ENCODE measurements around the gene ARHGAP31. TPM values are rescaled to one million over a fixed set of nuclear protein-coding genes. Genes with fewer than 3 reads are reported as not detected.
"Not testable (repeated sequence)": the region's sequence is repeated elsewhere in the genome, so short reads cannot be mapped to it uniquely, and the experiment has no call there.

The ARHGAP31 gene
- 1.5 and 6.6 TPM in 2 replicates for total RNA-seq (2014; rRNA removed; shearing (Covaris generic); ENCODE audit: low replicate concordance)

DNA sequence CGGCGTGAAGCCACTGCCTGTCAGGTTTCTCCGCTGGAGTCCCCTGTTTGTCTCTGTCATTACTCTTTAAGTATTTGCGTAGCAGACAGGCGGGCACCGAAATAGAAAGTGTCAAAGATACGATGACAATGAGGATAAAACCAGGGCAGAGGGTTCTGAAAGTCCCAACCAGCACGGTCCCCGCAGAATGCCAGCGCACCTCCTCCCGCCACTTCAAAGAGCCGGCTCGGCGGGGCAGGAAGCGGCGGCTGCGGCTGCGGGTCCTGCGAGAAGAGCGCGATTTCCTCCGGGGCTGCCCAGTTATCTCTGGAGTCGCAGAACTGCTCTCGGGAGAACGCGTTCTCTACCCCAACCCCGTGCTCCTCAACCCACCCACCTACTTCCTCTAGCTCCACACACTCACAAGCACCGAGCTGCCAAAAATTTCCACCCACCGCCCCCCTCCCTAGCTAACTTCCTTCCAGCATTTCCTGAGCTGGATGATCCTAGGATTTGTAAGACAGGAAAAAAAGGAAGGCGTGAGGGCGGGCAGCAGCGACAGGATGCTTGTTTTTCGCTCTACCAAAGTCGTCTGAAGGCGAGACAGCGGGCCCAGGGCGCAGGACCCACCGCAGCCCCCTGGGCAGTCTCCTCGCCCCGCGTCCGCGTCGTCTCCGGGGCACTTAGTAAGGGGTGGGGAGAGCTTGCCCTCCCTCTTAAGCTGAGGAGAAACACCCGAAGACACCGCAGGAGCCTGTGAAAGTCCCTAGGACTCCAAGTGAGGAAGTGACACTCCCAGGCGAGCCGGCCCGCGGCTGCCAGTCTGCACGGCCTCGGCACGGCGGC is at the start of gene ARHGAP31:
Gene ARHGAP31 (plus strand): TSS at position 513 of the 825 bp plus-strand sequence. CDS start 522 bp downstream, outside the sequence.
- in situ Hi-C loops (cut with HindIII; ENCODE audit: low pct_unique_long_range_greater_than_20kb, low sequenced_read_pairs), result no loop called here
- DNase-seq (ENCODE audit: low read depth), result peak; percentile 56

DNA sequence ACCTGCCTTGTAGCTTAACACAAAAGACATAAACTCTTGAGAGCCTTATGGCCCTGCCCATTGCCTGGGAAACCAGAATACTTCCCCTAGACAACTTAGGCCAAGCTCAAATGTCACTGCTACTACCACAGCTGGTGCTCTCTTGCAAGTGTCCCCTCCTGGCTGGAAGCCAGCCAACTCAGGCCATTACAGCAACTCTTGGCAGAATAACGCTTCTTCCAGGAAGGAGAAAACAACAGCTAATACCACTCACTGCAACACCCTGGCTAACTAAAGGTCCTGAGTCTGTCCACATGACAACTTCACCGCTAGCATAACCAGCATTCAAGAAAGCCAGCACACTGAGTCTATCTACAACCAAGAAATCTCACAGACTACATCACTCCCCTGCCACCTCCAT is 48.4 kb upstream of the ARHGAP31 start:
- DNase-seq (ENCODE audit: low read depth), result no peak
- in situ Hi-C loops (cut with HindIII; ENCODE audit: low pct_unique_long_range_greater_than_20kb, low sequenced_read_pairs), result no loop called here

DNA sequence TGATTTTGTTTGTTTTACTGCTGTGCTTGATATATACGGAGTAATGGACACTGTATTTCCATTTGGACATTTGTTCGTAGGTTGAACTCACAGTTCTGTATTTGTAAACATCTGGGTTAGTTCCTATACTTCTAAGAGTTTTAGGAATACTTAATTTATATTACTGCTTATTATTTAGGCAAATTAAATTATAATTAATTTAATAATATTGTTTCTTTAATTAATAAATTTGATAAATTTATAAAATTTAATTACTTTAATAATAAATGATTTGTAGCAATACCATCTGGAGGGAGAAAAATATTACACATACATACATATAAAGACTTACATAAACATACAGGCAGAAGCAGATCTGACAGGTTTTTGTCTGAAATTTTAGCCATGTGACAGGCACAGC is 39.0 kb upstream of the ARHGAP31 start:
- no peak for DNase-seq (ENCODE audit: low read depth)
- in situ Hi-C loops (cut with HindIII; ENCODE audit: low pct_unique_long_range_greater_than_20kb, low sequenced_read_pairs), result no loop called here

- no peak for DNase-seq (ENCODE audit: low read depth)
- in situ Hi-C loops (cut with HindIII; ENCODE audit: low pct_unique_long_range_greater_than_20kb, low sequenced_read_pairs), result no loop called here
Measured at GRCh38 chr3:119257111-119257510, 37.1 kb upstream of the ARHGAP31 start.

GRCh38 chr3:119257654-119258410 is 36.4 kb upstream of the ARHGAP31 start:
- in situ Hi-C loops (cut with HindIII; ENCODE audit: low pct_unique_long_range_greater_than_20kb, low sequenced_read_pairs), result no loop called here
- DNase-seq (ENCODE audit: low read depth), result no peak

DNA sequence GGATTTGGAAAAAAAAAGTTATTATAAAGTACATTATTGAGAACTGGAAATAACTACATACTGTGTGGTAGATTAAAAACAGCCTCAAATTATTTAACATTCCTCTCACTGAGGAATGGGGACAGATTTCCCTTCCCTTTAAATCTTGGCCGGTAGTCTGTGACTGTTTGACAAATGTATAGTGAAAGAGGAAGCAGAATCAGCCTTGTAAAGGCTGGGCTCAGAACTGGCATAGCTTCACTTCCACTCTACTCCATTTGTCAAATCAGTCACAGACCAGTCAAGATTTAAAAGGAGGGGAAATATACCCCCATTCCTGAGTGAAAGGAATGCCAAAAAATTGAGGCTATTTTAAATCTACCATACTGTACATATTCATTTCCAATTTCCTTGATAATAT is 35.3 kb upstream of the ARHGAP31 start:
- DNase-seq (ENCODE audit: low read depth), result no peak
- in situ Hi-C loops (cut with HindIII; ENCODE audit: low pct_unique_long_range_greater_than_20kb, low sequenced_read_pairs), result no loop called here

- in situ Hi-C loops (cut with HindIII; ENCODE audit: low pct_unique_long_range_greater_than_20kb, low sequenced_read_pairs), result no loop called here
- DNase-seq (ENCODE audit: low read depth), result no peak
Measured at GRCh38 chr3:119259821-119260220, 34.4 kb upstream of the ARHGAP31 start.

DNA sequence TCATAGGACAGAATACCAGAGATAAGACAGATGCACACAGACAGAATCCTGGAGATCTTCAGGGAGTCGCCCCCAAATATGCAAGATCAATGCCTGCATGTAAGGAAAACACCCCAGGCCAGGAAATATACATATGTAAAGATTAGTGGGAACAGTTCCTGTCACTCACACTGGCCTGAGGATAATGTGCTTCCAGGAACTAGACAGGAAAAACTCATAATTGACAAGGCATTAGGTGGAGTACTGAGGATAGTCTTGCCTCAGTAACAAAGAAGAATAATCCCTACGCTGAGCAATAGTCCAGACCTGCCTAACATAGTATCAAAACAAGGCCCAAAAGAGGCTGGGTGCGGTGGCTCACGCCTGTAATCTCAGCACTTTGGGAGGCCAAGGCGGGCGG is 33.1 kb upstream of the ARHGAP31 start:
- DNase-seq (ENCODE audit: low read depth), result no peak

DNA sequence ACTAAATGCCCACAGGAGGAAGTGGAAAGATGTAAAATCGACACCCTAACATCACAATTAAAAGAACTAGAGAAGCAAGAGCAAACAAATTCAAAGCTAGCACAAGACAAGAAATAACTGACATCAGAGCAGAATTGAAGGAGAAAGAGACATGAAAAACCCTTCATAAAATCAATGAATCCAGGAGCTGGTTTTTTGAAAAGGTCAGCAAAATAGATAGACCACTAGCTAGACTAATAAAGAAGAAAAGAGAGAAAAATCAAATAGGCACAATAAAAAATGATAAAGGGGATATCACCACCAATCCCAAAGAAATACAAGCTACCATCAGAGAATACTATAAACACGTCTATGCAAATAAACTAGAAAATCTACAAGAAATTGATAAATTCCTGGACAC is 24.0 kb upstream of the ARHGAP31 start:
- DNase-seq (ENCODE audit: low read depth); in situ Hi-C loops (cut with HindIII; ENCODE audit: low pct_unique_long_range_greater_than_20kb, low sequenced_read_pairs): not testable (repeated sequence)

More for the DNA sequence above, 33.1 kb upstream of the ARHGAP31 start:
- in situ Hi-C loops (cut with HindIII; ENCODE audit: low pct_unique_long_range_greater_than_20kb, low sequenced_read_pairs), result no loop called here

GRCh38 chr3:119276680-119277079 is 17.5 kb upstream of the ARHGAP31 start:
- in situ Hi-C loops (cut with HindIII; ENCODE audit: low pct_unique_long_range_greater_than_20kb, low sequenced_read_pairs), result no loop called here
- no peak for DNase-seq (ENCODE audit: low read depth)

DNA sequence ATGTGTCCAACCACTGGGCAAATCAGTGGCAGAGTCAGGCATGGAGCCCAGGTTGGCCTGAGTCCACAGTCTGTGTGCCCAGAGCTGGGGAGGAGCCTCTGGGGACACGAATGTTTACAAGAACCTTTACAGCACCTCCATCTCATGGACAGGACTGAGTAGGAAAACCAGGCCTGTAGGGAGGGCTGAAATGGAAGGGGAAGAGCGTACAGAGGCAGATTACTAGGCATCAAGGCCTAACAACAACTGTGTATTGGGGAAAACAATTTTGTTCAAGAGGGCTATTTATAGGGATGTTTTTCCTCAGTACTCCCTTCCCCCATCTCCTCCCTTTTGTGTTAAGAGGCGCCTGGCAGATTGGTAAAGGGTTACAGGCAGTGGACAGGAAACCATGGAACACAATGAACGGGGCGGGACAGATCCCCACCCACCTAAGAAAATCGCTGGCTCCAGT is 15.1 kb upstream of the ARHGAP31 start:
- no peak for DNase-seq (ENCODE audit: low read depth)
- in situ Hi-C loops (cut with HindIII; ENCODE audit: low pct_unique_long_range_greater_than_20kb, low sequenced_read_pairs), result no loop called here

- in situ Hi-C loops (cut with HindIII; ENCODE audit: low pct_unique_long_range_greater_than_20kb, low sequenced_read_pairs), result no loop called here
- no peak for DNase-seq (ENCODE audit: low read depth)
Measured at GRCh38 chr3:119279584-119280243, 14.5 kb upstream of the ARHGAP31 start.

GRCh38 chr3:119288669-119289403 is 5.3 kb upstream of the ARHGAP31 start:
- DNase-seq (ENCODE audit: low read depth), result no peak
- in situ Hi-C loops (cut with HindIII; ENCODE audit: low pct_unique_long_range_greater_than_20kb, low sequenced_read_pairs), result no loop called here

DNA sequence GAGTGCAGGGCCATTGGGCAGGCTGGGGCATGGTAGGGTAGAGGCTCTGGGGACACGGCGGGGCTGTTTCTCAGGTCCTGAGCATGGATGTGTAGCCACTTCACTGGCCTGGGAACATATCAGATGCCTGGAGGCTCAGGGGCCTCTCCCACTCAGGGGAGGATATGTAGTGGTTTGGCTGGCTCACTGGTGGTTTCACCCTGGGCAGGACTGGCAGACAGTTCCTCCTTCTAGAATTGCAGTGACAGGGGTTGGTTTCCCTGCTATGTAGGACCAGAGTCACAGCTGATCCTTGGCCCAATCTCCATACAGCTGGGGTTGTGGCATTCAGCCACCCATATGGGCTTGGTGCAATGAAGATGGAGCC is 4.8 kb upstream of the ARHGAP31 start:
- in situ Hi-C loops (cut with HindIII; ENCODE audit: low pct_unique_long_range_greater_than_20kb, low sequenced_read_pairs), result no loop called here

GRCh38 chr3:119290613-119291012 is 3.6 kb upstream of the ARHGAP31 start:
- DNase-seq (ENCODE audit: low read depth), result no peak
- in situ Hi-C loops (cut with HindIII; ENCODE audit: low pct_unique_long_range_greater_than_20kb, low sequenced_read_pairs), result no loop called here

More for the DNA sequence above, 4.8 kb upstream of the ARHGAP31 start:
- no peak for DNase-seq (ENCODE audit: low read depth)

- in situ Hi-C loops (cut with HindIII; ENCODE audit: low pct_unique_long_range_greater_than_20kb, low sequenced_read_pairs), result no loop called here
Measured at GRCh38 chr3:119291062-119291700, 3.0 kb upstream of the ARHGAP31 start.

GRCh38 chr3:119292666-119293065 is 1.5 kb upstream of the ARHGAP31 start:
- in situ Hi-C loops (cut with HindIII; ENCODE audit: low pct_unique_long_range_greater_than_20kb, low sequenced_read_pairs), result no loop called here
- no peak for DNase-seq (ENCODE audit: low read depth)

More at GRCh38 chr3:119291062-119291700, 3.0 kb upstream of the ARHGAP31 start:
- DNase-seq (ENCODE audit: low read depth), result no peak

All from Caki2 (cell line).